PC-3 (cell line): ENCODE data around the gene A3GALT2. TPM values are rescaled to one million over a fixed set of nuclear protein-coding genes. Genes with fewer than 3 reads are reported as not detected.

Experiments used
- ATAC-seq: fragments of 200-7000 bp; cut with Tn5 transposase; 2 replicates; pipeline ENCODE4 v1.9.1; 2020; ENCODE audit warnings: mild to moderate bottlenecking, moderate library complexity
- BruUV-seq: library from RNA; stranded (reverse); fragments of 400-500 nt; replicated peaks from 2 replicates; lab custom pipeline; 2021; lab: Mats Ljungman, UMichigan
- CTCF ChIA-PET: fragments of 300-600 bp; sonication (Branson Sonifier 250); formaldehyde crosslinking; loops from one replicate; lab custom pipeline; 2022; ENCODE audit warnings: antibody characterized with exemption; lab: Charles Lee
- POLR2A ChIA-PET: fragments of 300-600 bp; sonication (Branson Sonifier 250); formaldehyde crosslinking; loops from one replicate; lab custom pipeline; 2022; ENCODE audit warnings: antibody characterized with exemption; ENCODE audit not compliant: unreplicated experiment; lab: Charles Lee
- DNase-seq: peaks from one replicate; pipeline ENCODE4 v3.0.0-alpha.2; 2015
- H2AFZ ChIP-seq: fragments of 300-600 bp; sonication (generic); 2 replicates; pipeline ENCODE4 v1.6.0; 2016; ENCODE audit warnings: antibody characterized with exemption, low read length
- H3F3A ChIP-seq: fragments of 300-600 bp; sonication (generic); one replicate; pipeline ENCODE4 v1.6.0; 2017; ENCODE audit warnings: antibody characterized with exemption, low read length, control low read depth, mild to moderate bottlenecking; ENCODE audit not compliant: unreplicated experiment
- H3K27ac ChIP-seq: fragments of 300-600 bp; sonication (generic); 2 replicates; pipeline ENCODE4 v1.5.1; 2016; ENCODE audit warnings: mild to moderate bottlenecking, low read length
- H3K27me3 ChIP-seq: fragments of 300-600 bp; sonication (generic); 2 replicates; pipeline ENCODE4 v1.6.1; 2016; ENCODE audit warnings: low read length, mixed read lengths
- H3K36me3 ChIP-seq: fragments of 300-600 bp; sonication (generic); 2 replicates; pipeline ENCODE4 v1.6.1; 2016; ENCODE audit warnings: low read depth, mixed run types, low read length, mixed read lengths
- H3K4me1 ChIP-seq: fragments of 300-600 bp; sonication (generic); 2 replicates; pipeline ENCODE4 v1.5.1; 2016; ENCODE audit warnings: low read length; ENCODE audit not compliant: insufficient read depth
- H3K4me2 ChIP-seq: fragments of 300-600 bp; sonication (generic); 2 replicates; pipeline ENCODE4 v1.6.0; 2016; ENCODE audit warnings: low read length
- H3K4me3 ChIP-seq: fragments of 300-600 bp; sonication (generic); 2 replicates; pipeline ENCODE4 v1.5.1; 2016; ENCODE audit warnings: mild to moderate bottlenecking, low read length, mixed read lengths
- H3K79me2 ChIP-seq: fragments of 300-600 bp; sonication (generic); 2 replicates; pipeline ENCODE4 v1.6.1; 2017; ENCODE audit warnings: low read length, mixed read lengths
- H3K9ac ChIP-seq: fragments of 300-600 bp; sonication (generic); 2 replicates; pipeline ENCODE4 v1.6.0; 2016; ENCODE audit warnings: mild to moderate bottlenecking, low read length
- H3K9me2 ChIP-seq: fragments of 300-600 bp; sonication (generic); replicated peaks from 2 replicates; pipeline ENCODE4 v1.6.1; 2016; ENCODE audit warnings: mixed run types, low read length, mixed read lengths
- H3K9me3 ChIP-seq: fragments of 300-600 bp; sonication (generic); 2 replicates; pipeline ENCODE4 v1.6.1; 2016; ENCODE audit warnings: low read length, mixed read lengths
- H4K20me1 ChIP-seq: fragments of 300-600 bp; sonication (generic); 2 replicates; pipeline ENCODE4 v1.6.1; 2016; ENCODE audit warnings: low read length, mixed read lengths
- EZH2 ChIP-seq: fragments of 300-600 bp; sonication (generic); IDR thresholded peaks from one replicate; pipeline ENCODE4 v1.6.1; 2017; ENCODE audit warnings: antibody characterized with exemption, mild to moderate bottlenecking, low read length; ENCODE audit not compliant: unreplicated experiment
- EZH2phosphoT487 ChIP-seq: fragments of 300-600 bp; sonication (generic); IDR thresholded peaks from 2 replicates; pipeline ENCODE4 v1.6.1; 2018; ENCODE audit warnings: mild to moderate bottlenecking, antibody characterized with exemption, low read length, borderline replicate concordance
- intact Hi-C: fragments of 100-400 bp; cut with micrococcal nuclease; formaldehyde crosslinking; loops from 2 replicates; pipeline ENCODE4 v1.9.0; 2023
- total RNA-seq: library from RNA; depleted of rRNA; stranded (reverse); fragments of >200 nt; gene quantifications from 2 replicates; pipeline ENCODE4 v1.2.3, GENCODE V29; 2014
- TF ChIP-seq, protein P1 (sequence below): fragments of 300-600 bp; sonication (generic); conservative IDR thresholded peaks from 2 replicates; pipeline ENCODE4 v1.5.1; 2017; ENCODE audit warnings: antibody characterized with exemption, low read depth, mild to moderate bottlenecking, low read length

The A3GALT2 gene
- total RNA-seq, 1 experiment from 2014 or later: not detected

DNA sequence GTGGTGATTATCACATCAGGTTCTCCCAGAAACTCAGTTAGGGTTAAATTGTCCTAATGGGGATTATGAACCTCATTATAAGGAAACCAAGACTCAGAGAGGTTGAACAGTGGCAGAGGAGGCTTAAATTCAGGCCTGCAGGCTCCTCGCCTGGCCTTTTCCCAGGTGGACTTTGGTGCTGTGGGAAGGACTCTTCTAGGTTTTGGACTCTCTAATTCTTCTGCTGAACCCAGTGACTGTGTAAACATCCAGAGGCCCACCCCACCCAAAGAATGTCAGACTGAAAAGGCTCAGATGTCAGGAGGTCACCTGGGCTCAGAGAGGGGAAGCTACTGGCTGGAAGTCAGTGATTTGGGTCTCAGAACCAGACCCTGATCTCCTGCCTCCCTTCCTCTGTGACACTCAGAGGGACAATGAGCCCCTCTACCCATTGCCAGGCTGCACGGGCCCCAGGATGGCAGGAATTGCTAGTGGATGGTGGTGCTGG lies 62.1 kb downstream of the A3GALT2 start:
- no peak for DNase-seq
- H3K27ac ChIP-seq: no peak overlapping the region
- H3F3A ChIP-seq: no peaks in the 10 kb centered on the region
- H3K27me3 ChIP-seq: no peaks in the 10 kb centered on the region
- H4K20me1 ChIP-seq: no peaks in the 10 kb centered on the region
- H3K4me3 ChIP-seq: no peak overlapping the region
- no TSS peak for BruUV-seq
- H3K4me1 ChIP-seq: peaks cover 13% of the 10 kb centered on the region; the same call in 1 of the 2 replicates
- no peak overlapping the region for H2AFZ ChIP-seq
- intact Hi-C loops: loop anchor here (5.0 kb wide), 3 partner anchors 42 to 173 kb away; partner anchors contain the start of gene PHC2
- no peaks in the 10 kb centered on the region for H3K9me2 ChIP-seq
- ChIA-PET POLR2A (no interaction called here), CTCF (no interaction called here)
- H3K79me2 ChIP-seq: peaks cover 44% of the 10 kb centered on the region
- no peak overlapping the region for H3K4me2 ChIP-seq
- H3K9ac ChIP-seq: no peak overlapping the region
- H3K9me3 ChIP-seq: no peaks in the 10 kb centered on the region
- no peak for ATAC-seq
- H3K36me3 ChIP-seq: no peaks in the 10 kb centered on the region
- TF ChIP-seq EZH2: no peak
- TF ChIP-seq, protein P1, sequence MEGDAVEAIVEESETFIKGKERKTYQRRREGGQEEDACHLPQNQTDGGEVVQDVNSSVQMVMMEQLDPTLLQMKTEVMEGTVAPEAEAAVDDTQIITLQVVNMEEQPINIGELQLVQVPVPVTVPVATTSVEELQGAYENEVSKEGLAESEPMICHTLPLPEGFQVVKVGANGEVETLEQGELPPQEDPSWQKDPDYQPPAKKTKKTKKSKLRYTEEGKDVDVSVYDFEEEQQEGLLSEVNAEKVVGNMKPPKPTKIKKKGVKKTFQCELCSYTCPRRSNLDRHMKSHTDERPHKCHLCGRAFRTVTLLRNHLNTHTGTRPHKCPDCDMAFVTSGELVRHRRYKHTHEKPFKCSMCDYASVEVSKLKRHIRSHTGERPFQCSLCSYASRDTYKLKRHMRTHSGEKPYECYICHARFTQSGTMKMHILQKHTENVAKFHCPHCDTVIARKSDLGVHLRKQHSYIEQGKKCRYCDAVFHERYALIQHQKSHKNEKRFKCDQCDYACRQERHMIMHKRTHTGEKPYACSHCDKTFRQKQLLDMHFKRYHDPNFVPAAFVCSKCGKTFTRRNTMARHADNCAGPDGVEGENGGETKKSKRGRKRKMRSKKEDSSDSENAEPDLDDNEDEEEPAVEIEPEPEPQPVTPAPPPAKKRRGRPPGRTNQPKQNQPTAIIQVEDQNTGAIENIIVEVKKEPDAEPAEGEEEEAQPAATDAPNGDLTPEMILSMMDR: no peak
- no peak for TF ChIP-seq EZH2phosphoT487

DNA sequence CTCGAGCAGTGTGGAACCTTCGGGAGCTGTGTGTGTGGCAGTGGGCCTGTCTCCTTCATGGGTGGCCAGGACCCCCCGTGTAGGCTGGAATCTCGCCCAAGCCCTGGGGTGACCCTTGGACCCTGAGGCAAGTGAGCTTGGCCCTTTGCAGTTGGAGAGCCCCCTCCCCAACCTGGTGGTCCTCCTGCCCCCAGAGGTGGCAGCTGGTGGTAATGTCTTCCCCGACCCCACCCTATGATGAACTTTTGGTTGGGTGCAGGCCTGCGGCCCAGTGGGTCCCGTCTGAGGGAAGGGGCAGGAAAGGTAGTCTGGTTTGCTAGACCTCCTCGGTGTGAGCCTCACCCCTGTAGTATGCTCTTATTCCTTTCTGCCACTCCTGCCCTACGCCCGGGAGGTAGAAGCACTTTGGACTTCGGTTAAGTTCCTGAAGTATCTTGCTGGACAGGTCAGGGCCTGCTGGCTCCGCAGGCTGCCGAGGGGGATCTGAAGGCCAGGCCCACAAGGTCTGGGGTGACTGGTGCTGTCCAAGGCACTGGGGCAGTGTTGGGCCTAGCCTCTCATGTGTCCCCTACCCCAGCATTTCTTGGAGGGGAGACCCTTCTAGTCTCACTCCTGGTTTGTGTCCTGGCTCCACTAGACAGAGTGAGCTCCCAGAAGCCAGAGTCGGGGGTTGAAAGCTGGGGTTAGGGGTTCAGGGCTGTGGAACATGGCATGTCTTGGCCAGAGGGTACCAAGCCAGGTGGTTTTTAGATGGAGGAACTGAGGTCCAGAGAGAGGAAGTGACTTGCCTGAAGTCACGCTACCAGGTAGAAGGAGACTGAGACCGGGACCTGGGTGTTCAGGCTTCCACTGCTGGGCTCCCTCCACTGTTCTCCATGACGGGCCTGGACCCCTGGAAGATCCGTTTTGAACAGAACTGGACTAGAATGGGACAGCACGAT lies 62.9 kb downstream of the A3GALT2 start:
- no TSS peak for BruUV-seq
- intact Hi-C loops: loop anchor here (5.0 kb wide), 3 partner anchors 41 to 174 kb away; partner anchors contain the start of gene PHC2
- Histone ChIP-seq H3K27me3 (no peaks in the 10 kb centered on the region), H4K20me1 (no peaks in the 10 kb centered on the region), H3K9me2 (no peaks in the 10 kb centered on the region), H3K27ac (peak overlapping the region; percentile 88), H2AFZ (no peak overlapping the region), H3K4me2 (peak overlapping the region; percentile 96), H3K36me3 (no peaks in the 10 kb centered on the region), H3F3A (no peaks in the 10 kb centered on the region), H3K4me1 (peaks cover 13% of the 10 kb centered on the region; the same call in 1 of the 2 replicates), H3K79me2 (peaks cover 44% of the 10 kb centered on the region), H3K9me3 (no peaks in the 10 kb centered on the region), H3K4me3 (peak overlapping the region; percentile 89), H3K9ac (peak overlapping the region; percentile 94)
- CTCF ChIA-PET: interaction anchor here (0.6 kb wide), 2 partner anchors 131 to 376 kb away, joined by 3 to 4 read pairs; no protein-coding TSS in a partner anchor
- TF ChIP-seq EZH2phosphoT487: no peak
- TF ChIP-seq EZH2: no peak
- TF ChIP-seq, protein P1: no peak
- POLR2A ChIA-PET: interaction anchor here (0.5 to 0.6 kb wide), 2 partner anchors 64 to 85 kb away, joined by 9 to 11 read pairs; no protein-coding TSS in a partner anchor
- ATAC-seq: no peak
- no peak for DNase-seq
